Measurements from ENCODE around the gene RHBDL1. TPM values are rescaled to one million over a fixed set of nuclear protein-coding genes. Genes with fewer than 3 reads are reported as not detected.
A peak's percentile ranks its signal among the peaks of the same experiment; 100 is the strongest.
"Not testable (repeated sequence)": the region's sequence is repeated elsewhere in the genome, so short reads cannot be mapped to it uniquely, and the experiment has no call there.

The RHBDL1 gene
- total and polyA plus RNA-seq, 4 donors, result 4.1 to 19.1 (median 11.4) TPM

- Histone ChIP-seq H3K9me3 (ENCODE audit: control insufficient read depth, insufficient read depth, low read length) (no peaks in the 10 kb centered on the region), H3K27ac (ENCODE audit: low read depth, low read length) (peak overlapping the region; percentile 90), H3K4me3 (ENCODE audit: low read depth, low read length) (no peak overlapping the region), H3K36me3 (ENCODE audit: control insufficient read depth, insufficient read depth, low read length) (peaks cover 6% of the 10 kb centered on the region), H3K27me3 (ENCODE audit: control insufficient read depth, insufficient read depth, low read length) (peaks cover 14% of the 10 kb centered on the region), H3K4me1 (ENCODE audit: control insufficient read depth, insufficient read depth, low read length) (peaks cover 74% of the 10 kb centered on the region)
- 52% methylated on average over 20 of the region's 21 CpGs for WGBS (ENCODE audit: insufficient coverage)
- DNase-seq (ENCODE audit: low read depth in 4 of 6, low spot score in 6 of 6), result no peak
Observed at GRCh38 chr16:710500-711075, 35.1 kb downstream of the RHBDL1 start.

GRCh38 chr16:711084-711483 lies 35.6 kb downstream of the RHBDL1 start:
- WGBS (ENCODE audit: insufficient coverage), result 61% methylated on average over 12 of the region's 12 CpGs
- Histone ChIP-seq H3K4me1 (ENCODE audit: control insufficient read depth, insufficient read depth, low read length) (peaks cover 76% of the 10 kb centered on the region), H3K27ac (ENCODE audit: low read depth, low read length) (peak overlapping the region; percentile 90), H3K36me3 (ENCODE audit: control insufficient read depth, insufficient read depth, low read length) (peaks cover 6% of the 10 kb centered on the region), H3K4me3 (ENCODE audit: low read depth, low read length) (no peak overlapping the region), H3K9me3 (ENCODE audit: control insufficient read depth, insufficient read depth, low read length) (no peaks in the 10 kb centered on the region), H3K27me3 (ENCODE audit: control insufficient read depth, insufficient read depth, low read length) (peaks cover 18% of the 10 kb centered on the region)
- no peak for DNase-seq (ENCODE audit: low read depth in 4 of 6, low spot score in 6 of 6)

- H3K36me3 ChIP-seq (ENCODE audit: control insufficient read depth, insufficient read depth, low read length), result peaks cover 8% of the 10 kb centered on the region
- WGBS (ENCODE audit: insufficient coverage), result 8% methylated on average over 12 of the region's 25 CpGs
- peaks cover 18% of the 10 kb centered on the region for H3K27me3 ChIP-seq (ENCODE audit: control insufficient read depth, insufficient read depth, low read length)
- DNase-seq (ENCODE audit: low read depth in 4 of 6, low spot score in 6 of 6), result peak in 2 of 6 donors; percentile 82
- no peak overlapping the region for H3K27ac ChIP-seq (ENCODE audit: low read depth, low read length)
- peaks cover 76% of the 10 kb centered on the region for H3K4me1 ChIP-seq (ENCODE audit: control insufficient read depth, insufficient read depth, low read length)
- no peak overlapping the region for H3K4me3 ChIP-seq (ENCODE audit: low read depth, low read length)
- H3K9me3 ChIP-seq (ENCODE audit: control insufficient read depth, insufficient read depth, low read length), result no peaks in the 10 kb centered on the region
Observed at GRCh38 chr16:711548-712320, 36.3 kb downstream of the RHBDL1 start.

GRCh38 chr16:712740-713250 lies 37.3 kb downstream of the RHBDL1 start:
- DNase-seq (ENCODE audit: low read depth in 4 of 6, low spot score in 6 of 6); H3K9me3 ChIP-seq (ENCODE audit: control insufficient read depth, insufficient read depth, low read length); H3K27ac ChIP-seq (ENCODE audit: low read depth, low read length); H3K4me3 ChIP-seq (ENCODE audit: low read depth, low read length): not testable (repeated sequence)
- Histone ChIP-seq H3K27me3 (ENCODE audit: control insufficient read depth, insufficient read depth, low read length) (peaks cover 15% of the 10 kb centered on the region), H3K4me1 (ENCODE audit: control insufficient read depth, insufficient read depth, low read length) (peaks cover 78% of the 10 kb centered on the region), H3K36me3 (ENCODE audit: control insufficient read depth, insufficient read depth, low read length) (peaks cover 19% of the 10 kb centered on the region)
- WGBS (ENCODE audit: insufficient coverage), result 48% methylated on average over 7 of the region's 13 CpGs

- no peak for DNase-seq (ENCODE audit: low read depth in 4 of 6, low spot score in 6 of 6)
- 64% methylated on average over 11 of the region's 11 CpGs for WGBS (ENCODE audit: insufficient coverage)
- Histone ChIP-seq H3K27me3 (ENCODE audit: control insufficient read depth, insufficient read depth, low read length) (peaks cover 11% of the 10 kb centered on the region), H3K36me3 (ENCODE audit: control insufficient read depth, insufficient read depth, low read length) (peaks cover 32% of the 10 kb centered on the region), H3K27ac (ENCODE audit: low read depth, low read length) (peak overlapping the region; percentile 59), H3K4me3 (ENCODE audit: low read depth, low read length) (peak overlapping the region; percentile 34), H3K4me1 (ENCODE audit: control insufficient read depth, insufficient read depth, low read length) (peaks cover 78% of the 10 kb centered on the region), H3K9me3 (ENCODE audit: control insufficient read depth, insufficient read depth, low read length) (no peaks in the 10 kb centered on the region)
Observed at GRCh38 chr16:714079-714478, 38.6 kb downstream of the RHBDL1 start.

GRCh38 chr16:714558-715476 lies 39.3 kb downstream of the RHBDL1 start, which contains the start of gene METRN:
TSS of gene METRN (plus strand) at chr16:715118. CDS start at chr16:715290, 172 bp downstream.
- peak in 5 of 6 donors; percentile 75 to 97 (median 86) for DNase-seq (ENCODE audit: low read depth in 4 of 6, low spot score in 6 of 6)
- Histone ChIP-seq H3K4me3 (ENCODE audit: low read depth, low read length) (peak within 1 kb of the TSS; percentile 59), H3K27me3 (ENCODE audit: control insufficient read depth, insufficient read depth, low read length) (peaks cover 11% of the 10 kb centered on the region), H3K4me1 (ENCODE audit: control insufficient read depth, insufficient read depth, low read length) (peaks cover 78% of the 10 kb centered on the region), H3K27ac (ENCODE audit: low read depth, low read length) (peak within 1 kb of the TSS; percentile 96), H3K36me3 (ENCODE audit: control insufficient read depth, insufficient read depth, low read length) (peaks cover 35% of the 10 kb centered on the region), H3K9me3 (ENCODE audit: control insufficient read depth, insufficient read depth, low read length) (no peaks in the 10 kb centered on the region)
- WGBS (ENCODE audit: insufficient coverage), result 3% methylated on average over 108 of the region's 108 CpGs

- peak overlapping the region; percentile 96 for H3K27ac ChIP-seq (ENCODE audit: low read depth, low read length)
- H3K9me3 ChIP-seq (ENCODE audit: control insufficient read depth, insufficient read depth, low read length), result no peaks in the 10 kb centered on the region
- DNase-seq (ENCODE audit: low read depth in 4 of 6, low spot score in 6 of 6), result peak in 1 of 6 donors; percentile 66
- peaks cover 11% of the 10 kb centered on the region for H3K27me3 ChIP-seq (ENCODE audit: control insufficient read depth, insufficient read depth, low read length)
- H3K4me1 ChIP-seq (ENCODE audit: control insufficient read depth, insufficient read depth, low read length), result peaks cover 78% of the 10 kb centered on the region
- H3K4me3 ChIP-seq (ENCODE audit: low read depth, low read length), result peak overlapping the region; percentile 59
- peaks cover 32% of the 10 kb centered on the region for H3K36me3 ChIP-seq (ENCODE audit: control insufficient read depth, insufficient read depth, low read length)
- WGBS (ENCODE audit: insufficient coverage), result under 1% methylated on average over 73 of the region's 74 CpGs
Observed at GRCh38 chr16:715477-716199, 40.2 kb downstream of the RHBDL1 start.

- peak overlapping the region; percentile 96 for H3K27ac ChIP-seq (ENCODE audit: low read depth, low read length)
- H3K9me3 ChIP-seq (ENCODE audit: control insufficient read depth, insufficient read depth, low read length), result no peaks in the 10 kb centered on the region
- H3K4me1 ChIP-seq (ENCODE audit: control insufficient read depth, insufficient read depth, low read length), result peaks cover 74% of the 10 kb centered on the region
- 3% methylated on average over 9 of the region's 12 CpGs for WGBS (ENCODE audit: insufficient coverage)
- peaks cover 11% of the 10 kb centered on the region for H3K27me3 ChIP-seq (ENCODE audit: control insufficient read depth, insufficient read depth, low read length)
- DNase-seq (ENCODE audit: low read depth in 4 of 6, low spot score in 6 of 6), result peak in 4 of 6 donors; percentile 69 to 93 (median 82)
- H3K36me3 ChIP-seq (ENCODE audit: control insufficient read depth, insufficient read depth, low read length), result peaks cover 30% of the 10 kb centered on the region
- peak overlapping the region; percentile 59 for H3K4me3 ChIP-seq (ENCODE audit: low read depth, low read length)
Observed at GRCh38 chr16:716200-716568, 40.7 kb downstream of the RHBDL1 start.
